HG03342 (cell line): ENCODE data around the gene KRTAP5-5.
"Not testable (repeated sequence)": the region's sequence is repeated elsewhere in the genome, so short reads cannot be mapped to it uniquely, and the experiment has no call there.

Experiments used
- ATAC-seq: cut with Tn5 transposase; IDR thresholded peaks from one replicate; pipeline ENCODE4 v1.9.1; 2021; ENCODE audit warnings: mild to moderate bottlenecking, moderate library complexity; ENCODE audit not compliant: unreplicated experiment

KRTAP5-5 gene

DNA sequence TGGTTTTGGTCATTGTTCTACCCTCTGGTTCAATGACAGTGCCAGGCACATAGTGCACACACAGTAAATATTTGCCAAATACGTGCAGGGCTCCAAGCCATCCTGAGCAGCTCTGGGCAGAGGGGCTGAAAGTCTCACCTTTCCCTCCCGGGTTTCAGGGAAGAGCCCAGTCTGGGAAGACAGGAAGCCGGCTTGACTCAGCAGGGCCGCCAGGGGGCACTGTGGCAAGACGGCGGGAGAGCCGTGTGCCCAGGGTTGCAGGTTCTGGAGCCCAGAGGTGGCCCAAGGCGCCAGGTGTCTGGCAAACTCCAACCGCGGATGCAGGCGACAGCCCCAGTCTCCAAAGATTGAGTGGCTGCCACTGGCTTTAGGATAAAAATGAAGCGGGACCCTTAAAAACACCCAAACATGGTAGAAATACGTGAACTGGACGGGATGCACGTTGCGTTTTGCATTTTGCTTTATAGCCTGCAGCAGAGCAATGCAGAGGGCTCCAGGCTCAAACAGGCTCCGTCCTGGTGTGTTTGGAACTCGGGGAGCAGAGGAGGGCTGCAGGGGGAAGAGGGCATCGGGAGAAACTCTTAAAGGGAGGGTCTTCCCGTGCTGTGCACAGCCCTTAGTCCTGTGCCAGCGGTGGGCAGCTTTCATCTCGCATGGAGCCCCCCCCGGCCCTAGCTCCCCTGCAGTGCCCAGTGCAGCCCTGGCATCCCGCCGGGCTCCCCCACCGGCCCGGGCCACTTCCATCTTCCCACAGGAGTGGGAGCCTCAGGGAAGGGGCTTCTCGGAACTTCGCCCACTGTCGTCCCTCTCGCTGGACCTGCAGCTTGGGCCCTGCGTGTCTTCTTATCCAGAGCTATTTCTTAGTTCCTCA is 10.7 kb downstream of the KRTAP5-5 start:
- no peak for ATAC-seq

DNA sequence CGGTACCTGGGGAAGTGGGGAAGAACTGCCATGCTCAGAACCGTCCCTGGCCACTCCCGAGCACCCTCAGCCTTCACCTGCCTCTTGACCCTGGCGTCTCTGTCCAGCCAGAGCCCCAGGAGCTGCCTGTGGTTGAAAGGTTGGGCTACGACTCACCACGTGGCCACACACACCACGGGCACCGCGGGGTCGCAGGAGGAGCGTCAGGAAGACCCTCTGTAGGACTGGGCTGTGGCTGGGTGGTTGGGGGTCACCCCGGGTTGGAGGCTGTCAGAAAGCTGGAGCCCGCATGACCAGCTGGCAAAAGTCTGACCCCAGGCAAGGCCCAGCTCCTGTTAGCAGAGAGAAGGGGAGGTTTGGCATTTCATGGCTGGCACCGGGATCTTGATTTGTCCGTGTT is 11.5 kb downstream of the KRTAP5-5 start:
- no peak for ATAC-seq

GRCh38 chr11:1642288-1643145 is 12.9 kb downstream of the KRTAP5-5 start:
- ATAC-seq = no peak

- no peak for ATAC-seq
These were observed 13.6 kb downstream of the KRTAP5-5 start for GRCh38 chr11:1643146-1643690.

GRCh38 chr11:1644601-1645356 is 15.2 kb downstream of the KRTAP5-5 start:
- no peak for ATAC-seq

DNA sequence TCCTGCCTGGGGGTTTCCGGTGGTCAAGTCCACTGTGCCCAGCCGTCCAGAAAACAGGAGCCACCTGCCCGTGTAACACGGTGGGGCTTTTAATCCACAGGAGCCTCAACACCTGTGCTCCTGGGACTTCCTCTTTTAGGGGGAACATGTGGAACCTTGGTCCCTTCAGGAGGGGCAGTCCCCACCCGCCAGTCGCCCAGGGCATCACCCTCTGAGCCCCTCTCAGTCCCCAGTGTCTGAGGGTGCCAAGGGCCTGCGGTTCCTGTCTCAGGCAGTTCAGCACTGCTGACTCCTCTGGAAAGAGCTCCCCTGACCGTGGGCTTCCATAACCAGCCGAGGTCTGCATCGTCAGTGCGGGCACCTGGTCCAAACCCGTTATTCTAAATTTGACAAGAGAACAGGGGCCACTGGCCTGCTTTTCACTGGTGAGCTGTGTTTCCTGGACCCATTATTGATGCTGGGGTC is 15.8 kb downstream of the KRTAP5-5 start:
- ATAC-seq = no peak

DNA sequence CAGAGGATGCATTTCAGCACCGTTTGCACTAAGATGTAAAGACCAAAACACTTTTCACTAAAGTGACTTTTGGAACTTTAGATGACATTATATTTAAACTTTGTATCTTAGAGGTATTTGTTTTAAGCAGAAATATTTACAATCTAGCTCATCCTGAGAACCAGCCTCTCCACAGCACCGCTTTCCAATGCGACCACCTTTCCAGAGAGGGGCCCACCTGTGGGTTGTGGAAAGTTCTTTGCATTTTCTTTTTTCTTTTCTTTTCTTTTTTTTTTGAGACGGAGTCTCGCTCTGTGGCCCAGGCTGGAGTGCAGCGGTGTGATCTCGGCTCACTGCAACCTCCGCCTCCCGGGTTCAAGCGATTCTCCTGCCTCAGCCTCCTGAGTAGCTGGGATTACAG is 17.0 kb downstream of the KRTAP5-5 start:
- ATAC-seq = not testable (repeated sequence)

DNA sequence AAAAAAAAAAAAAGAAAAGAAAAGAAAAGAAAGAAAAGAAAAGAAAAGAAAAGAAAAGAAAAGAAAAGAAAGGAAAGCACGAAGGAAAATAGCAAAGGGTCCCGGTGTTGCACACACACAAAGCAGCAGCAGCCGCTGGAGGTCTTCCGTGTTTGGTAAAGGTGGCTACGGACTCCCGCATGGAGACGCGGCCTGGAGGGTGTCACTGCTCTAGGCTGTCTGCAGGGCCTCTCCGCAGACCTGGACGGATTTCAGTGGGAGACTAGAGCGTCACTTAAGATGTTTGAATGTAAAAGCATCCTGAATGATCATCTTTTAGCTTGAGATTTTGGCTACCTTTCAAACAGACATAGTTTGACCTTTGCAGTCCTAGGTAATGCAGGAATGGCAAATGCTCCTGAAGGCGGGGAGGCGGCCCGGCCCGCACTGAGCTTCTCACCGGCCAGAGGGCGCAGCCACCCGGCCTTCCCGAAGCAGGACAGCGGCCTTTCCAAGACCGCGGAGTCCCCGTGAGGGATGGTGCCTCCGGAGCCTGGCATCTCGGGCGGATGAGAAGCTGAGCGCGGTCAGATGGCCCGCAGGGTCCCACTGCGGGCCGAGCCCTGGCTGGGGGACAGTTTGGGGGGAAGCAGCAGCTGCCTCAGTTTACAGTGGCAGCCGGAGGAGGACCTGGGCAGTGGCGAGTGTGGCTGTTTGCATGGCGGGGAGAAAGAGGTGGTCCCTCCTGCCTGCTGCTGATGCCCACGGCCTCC is 18.5 kb downstream of the KRTAP5-5 start:
- no peak for ATAC-seq

DNA sequence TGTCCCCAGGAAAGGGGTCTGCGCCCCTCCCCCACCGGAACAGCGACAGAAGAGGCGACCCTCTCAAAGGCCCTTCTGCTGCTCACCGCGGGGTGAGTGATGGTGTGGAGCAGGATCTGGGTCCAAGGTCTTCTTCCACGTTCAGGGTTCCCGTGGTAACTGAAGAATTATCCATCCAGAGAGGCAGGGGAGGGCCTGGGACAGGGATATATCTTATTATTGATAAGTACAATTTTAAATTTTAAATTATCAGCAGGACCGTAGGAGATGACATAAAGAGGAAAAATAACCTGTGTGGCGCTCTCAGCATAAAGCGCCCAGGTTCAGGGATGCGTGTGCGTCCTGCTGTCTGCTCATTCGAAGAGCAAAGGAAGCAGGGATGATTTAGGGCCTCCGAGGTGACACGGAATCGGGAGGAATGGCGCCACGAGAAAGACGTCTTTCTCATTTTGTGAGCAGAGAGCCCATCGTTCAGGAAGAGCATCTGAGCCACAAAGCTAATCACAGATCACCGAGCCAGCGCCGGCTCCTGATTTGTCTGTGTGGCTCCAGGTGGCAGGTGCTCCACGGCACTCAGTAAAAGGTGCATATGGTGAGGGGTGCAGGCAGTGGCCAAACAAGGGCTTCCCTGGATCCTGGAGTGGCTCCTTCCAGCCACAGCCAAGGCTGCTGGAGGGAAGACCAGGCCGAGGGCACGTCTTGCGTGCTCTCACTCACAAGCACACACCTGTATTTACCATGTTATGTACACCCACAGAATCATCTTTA is 19.3 kb downstream of the KRTAP5-5 start:
- no peak for ATAC-seq

- no peak for ATAC-seq
These were observed 20.7 kb downstream of the KRTAP5-5 start for GRCh38 chr11:1650034-1650917.

- no peak for ATAC-seq
These were observed 21.3 kb downstream of the KRTAP5-5 start for GRCh38 chr11:1650918-1651262.

DNA sequence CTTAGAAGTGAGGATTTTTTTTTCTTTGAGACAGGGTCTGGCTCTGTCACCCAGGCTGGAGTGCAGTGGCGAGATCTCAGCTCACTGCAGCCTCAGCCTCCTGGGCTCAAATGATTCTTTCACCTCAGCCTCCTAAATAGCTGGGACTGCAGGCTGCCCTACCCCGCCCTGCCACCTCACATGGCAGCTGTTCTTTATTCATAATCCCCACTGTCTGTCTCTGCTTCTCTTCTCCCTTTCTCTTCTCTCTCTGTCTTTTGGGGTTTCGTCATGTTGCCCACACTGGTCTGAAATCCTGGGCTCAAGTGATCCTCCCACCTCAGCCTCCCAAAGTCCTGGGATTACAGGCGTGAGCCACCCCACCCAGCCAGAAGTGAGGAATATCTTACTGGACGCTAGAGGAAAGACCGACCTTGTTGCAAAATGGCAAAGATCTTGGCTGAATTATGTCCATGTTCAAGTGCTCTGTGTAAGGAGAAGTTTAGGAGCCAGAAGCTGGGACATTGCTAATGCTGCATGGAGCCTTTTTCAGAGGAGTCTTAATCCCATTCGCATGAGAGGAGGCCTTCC is 21.9 kb downstream of the KRTAP5-5 start:
- ATAC-seq = no peak

DNA sequence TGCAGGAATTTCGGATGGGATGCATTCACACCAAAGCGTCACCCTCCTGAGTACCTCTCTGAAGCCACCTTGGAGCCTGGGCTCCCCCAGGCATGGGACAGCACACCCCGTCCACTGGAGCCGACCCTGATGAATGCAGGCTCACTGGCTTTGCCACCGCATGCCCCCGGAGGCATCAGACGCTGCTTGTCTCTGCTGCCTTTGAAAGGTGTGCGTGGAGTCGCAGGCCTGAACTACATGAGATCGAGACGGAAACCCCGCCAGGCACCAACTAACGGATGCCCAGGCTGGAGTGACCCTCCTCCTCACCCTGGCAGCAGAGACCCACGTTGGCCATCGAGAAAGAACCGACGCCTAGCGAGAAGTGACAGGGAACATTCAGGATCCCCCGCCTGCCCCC is 22.5 kb downstream of the KRTAP5-5 start:
- no peak for ATAC-seq

DNA sequence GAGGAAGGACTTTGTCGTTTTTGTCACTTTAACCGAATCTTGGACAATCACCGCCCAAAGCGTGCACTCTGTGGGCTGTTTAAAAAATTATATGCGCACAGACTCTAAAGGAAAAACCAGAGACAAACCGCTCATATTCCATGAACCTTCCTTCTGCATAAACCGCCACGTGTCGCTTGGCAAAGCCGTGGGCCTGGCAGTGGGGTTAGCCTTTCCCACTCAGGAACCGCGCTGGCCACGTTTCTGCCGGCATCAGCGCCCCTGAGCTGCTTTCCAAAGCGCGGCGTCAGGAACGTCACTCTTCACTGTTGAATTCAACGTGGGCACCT is 22.8 kb downstream of the KRTAP5-5 start:
- ATAC-seq = no peak

- no peak for ATAC-seq
These were observed 23.4 kb downstream of the KRTAP5-5 start for GRCh38 chr11:1652771-1653540.

GRCh38 chr11:1653541-1654387 is 24.2 kb downstream of the KRTAP5-5 start:
- no peak for ATAC-seq
